Hepatocyte (in vitro differentiated cells): ENCODE results near the gene ARHGAP26.

ENCODE experiments used
- EZH2 ChIP-seq: fragments of 200-600 bp; sonication (generic); IDR thresholded peaks from 2 replicates; pipeline ENCODE4 v1.6.1; 2016; ENCODE audit warnings: antibody characterized with exemption, mild to moderate bottlenecking, borderline replicate concordance
- EZH2phosphoT487 ChIP-seq: fragments of 200-600 bp; sonication (generic); IDR thresholded peaks from one replicate; pipeline ENCODE4 v1.6.1; 2018; ENCODE audit warnings: antibody characterized with exemption, mild to moderate bottlenecking, low read depth, moderate library complexity; ENCODE audit not compliant: unreplicated experiment, severe bottlenecking
- TF ChIP-seq, protein P1 (sequence below): fragments of 200-600 bp; sonication (generic); IDR thresholded peaks from 2 replicates; pipeline ENCODE4 v1.5.1; 2016; ENCODE audit warnings: antibody characterized with exemption, mild to moderate bottlenecking; ENCODE audit not compliant: poor library complexity

DNA sequence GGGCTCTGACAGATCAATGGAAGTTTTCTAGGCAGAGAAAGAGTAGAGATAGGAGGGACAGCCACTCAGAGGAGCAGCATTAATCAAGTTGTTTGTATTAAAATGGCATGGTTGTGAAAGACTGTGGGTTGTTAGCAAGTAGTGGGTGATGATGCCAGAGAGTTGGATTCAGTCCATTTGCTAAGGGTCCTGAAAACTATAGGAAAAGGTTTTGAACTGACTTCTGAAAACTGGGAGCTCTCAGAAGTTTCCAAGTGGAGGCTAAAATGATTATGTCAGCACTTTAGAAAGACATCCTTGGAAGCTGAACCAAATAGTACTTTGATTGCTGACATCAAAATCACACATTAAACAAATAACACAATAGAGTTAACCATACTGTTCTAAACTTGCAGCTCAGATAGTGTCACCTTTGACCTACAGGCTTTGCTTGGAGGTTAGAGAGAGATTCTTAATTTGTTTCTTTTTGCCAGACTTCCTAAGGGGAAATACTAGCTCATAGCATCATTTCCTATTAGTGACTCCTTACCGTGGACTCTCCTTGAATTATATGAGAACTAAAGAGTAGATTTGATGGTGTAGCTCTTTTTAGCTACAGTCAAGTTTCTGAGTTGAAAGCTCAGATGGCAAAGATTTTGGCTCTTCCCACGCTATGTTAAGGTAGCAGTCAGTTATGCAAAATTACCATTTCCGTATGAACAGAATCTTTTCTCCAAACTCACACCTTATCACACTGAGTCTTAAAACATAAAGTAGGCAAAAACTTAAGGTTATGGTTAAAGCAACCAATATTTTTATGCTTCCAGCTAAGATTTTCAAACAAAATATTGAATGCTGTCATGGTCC lies 356.2 kb downstream of the ARHGAP26 start:
- TF ChIP-seq, protein P1, sequence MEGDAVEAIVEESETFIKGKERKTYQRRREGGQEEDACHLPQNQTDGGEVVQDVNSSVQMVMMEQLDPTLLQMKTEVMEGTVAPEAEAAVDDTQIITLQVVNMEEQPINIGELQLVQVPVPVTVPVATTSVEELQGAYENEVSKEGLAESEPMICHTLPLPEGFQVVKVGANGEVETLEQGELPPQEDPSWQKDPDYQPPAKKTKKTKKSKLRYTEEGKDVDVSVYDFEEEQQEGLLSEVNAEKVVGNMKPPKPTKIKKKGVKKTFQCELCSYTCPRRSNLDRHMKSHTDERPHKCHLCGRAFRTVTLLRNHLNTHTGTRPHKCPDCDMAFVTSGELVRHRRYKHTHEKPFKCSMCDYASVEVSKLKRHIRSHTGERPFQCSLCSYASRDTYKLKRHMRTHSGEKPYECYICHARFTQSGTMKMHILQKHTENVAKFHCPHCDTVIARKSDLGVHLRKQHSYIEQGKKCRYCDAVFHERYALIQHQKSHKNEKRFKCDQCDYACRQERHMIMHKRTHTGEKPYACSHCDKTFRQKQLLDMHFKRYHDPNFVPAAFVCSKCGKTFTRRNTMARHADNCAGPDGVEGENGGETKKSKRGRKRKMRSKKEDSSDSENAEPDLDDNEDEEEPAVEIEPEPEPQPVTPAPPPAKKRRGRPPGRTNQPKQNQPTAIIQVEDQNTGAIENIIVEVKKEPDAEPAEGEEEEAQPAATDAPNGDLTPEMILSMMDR = no peak
- TF ChIP-seq EZH2phosphoT487 = no peak
- no peak for TF ChIP-seq EZH2
